ENCODE results near the gene KDM4B.

Gene KDM4B

GRCh38 chr19:5172859-5173630 is 204.1 kb downstream of the KDM4B start:
- no peaks in the 10 kb centered on the region for H3K4me1 ChIP-seq (ENCODE audit: control insufficient read depth, insufficient read depth, low read length)
- no CpG with 5 or more reads among the region's 8 CpGs for WGBS (ENCODE audit: insufficient coverage, insufficient read length)
- H3K27me3 ChIP-seq (ENCODE audit: control insufficient read depth, insufficient read depth, low read length), result no peaks in the 10 kb centered on the region; the same call in 1 of the 2 replicates
- no peak overlapping the region for H3K4me3 ChIP-seq (ENCODE audit: low read length)
- H3K9me3 ChIP-seq (ENCODE audit: control insufficient read depth, insufficient read depth, low read length), result no peaks in the 10 kb centered on the region
- H3K36me3 ChIP-seq (ENCODE audit: control insufficient read depth, insufficient read depth, low read length), result no peaks in the 10 kb centered on the region
- DNase-seq (ENCODE audit: low read depth, low spot score), result no peak
- H3K27ac ChIP-seq (ENCODE audit: low read length), result no peak overlapping the region

- no peaks in the 10 kb centered on the region for H3K36me3 ChIP-seq (ENCODE audit: control insufficient read depth, insufficient read depth, low read length)
- no peaks in the 10 kb centered on the region for H3K9me3 ChIP-seq (ENCODE audit: control insufficient read depth, insufficient read depth, low read length)
- H3K27me3 ChIP-seq (ENCODE audit: control insufficient read depth, insufficient read depth, low read length), result no peaks in the 10 kb centered on the region; the same call in 1 of the 2 replicates
- no peak overlapping the region for H3K4me3 ChIP-seq (ENCODE audit: low read length)
- H3K27ac ChIP-seq (ENCODE audit: low read length), result no peak overlapping the region
- no peak for DNase-seq (ENCODE audit: low read depth, low spot score)
- no CpG with 5 or more reads among the region's 12 CpGs for WGBS (ENCODE audit: insufficient coverage, insufficient read length)
- H3K4me1 ChIP-seq (ENCODE audit: control insufficient read depth, insufficient read depth, low read length), result no peaks in the 10 kb centered on the region
These were observed 205.1 kb downstream of the KDM4B start for GRCh38 chr19:5173993-5174392.

GRCh38 chr19:5177745-5178450 is 209.0 kb downstream of the KDM4B start:
- WGBS (ENCODE audit: insufficient coverage, insufficient read length), result no CpG with 5 or more reads among the region's 19 CpGs
- Histone ChIP-seq H3K9me3 (ENCODE audit: control insufficient read depth, insufficient read depth, low read length) (no peaks in the 10 kb centered on the region), H3K4me1 (ENCODE audit: control insufficient read depth, insufficient read depth, low read length) (no peaks in the 10 kb centered on the region), H3K27ac (ENCODE audit: low read length) (no peak overlapping the region), H3K36me3 (ENCODE audit: control insufficient read depth, insufficient read depth, low read length) (no peaks in the 10 kb centered on the region), H3K27me3 (ENCODE audit: control insufficient read depth, insufficient read depth, low read length) (no peaks in the 10 kb centered on the region; the same call in 1 of the 2 replicates), H3K4me3 (ENCODE audit: low read length) (no peak overlapping the region)
- no peak for DNase-seq (ENCODE audit: low read depth, low spot score)

GRCh38 chr19:5178841-5179240 is 209.9 kb downstream of the KDM4B start:
- no peaks in the 10 kb centered on the region; the same call in 1 of the 2 replicates for H3K27me3 ChIP-seq (ENCODE audit: control insufficient read depth, insufficient read depth, low read length)
- H3K27ac ChIP-seq (ENCODE audit: low read length), result no peak overlapping the region
- no peak for DNase-seq (ENCODE audit: low read depth, low spot score)
- H3K9me3 ChIP-seq (ENCODE audit: control insufficient read depth, insufficient read depth, low read length), result no peaks in the 10 kb centered on the region
- H3K4me3 ChIP-seq (ENCODE audit: low read length), result no peak overlapping the region
- no CpG with 5 or more reads among the region's 3 CpGs for WGBS (ENCODE audit: insufficient coverage, insufficient read length)
- H3K4me1 ChIP-seq (ENCODE audit: control insufficient read depth, insufficient read depth, low read length), result no peaks in the 10 kb centered on the region
- no peaks in the 10 kb centered on the region for H3K36me3 ChIP-seq (ENCODE audit: control insufficient read depth, insufficient read depth, low read length)

- WGBS (ENCODE audit: insufficient coverage, insufficient read length), result no CpG with 5 or more reads among the region's 16 CpGs
- Histone ChIP-seq H3K4me3 (ENCODE audit: low read length) (no peak overlapping the region; the same call in 1 of the 2 replicates), H3K27me3 (ENCODE audit: control insufficient read depth, insufficient read depth, low read length) (no peaks in the 10 kb centered on the region; the same call in 1 of the 2 replicates), H3K9me3 (ENCODE audit: control insufficient read depth, insufficient read depth, low read length) (no peaks in the 10 kb centered on the region), H3K36me3 (ENCODE audit: control insufficient read depth, insufficient read depth, low read length) (no peaks in the 10 kb centered on the region), H3K27ac (ENCODE audit: low read length) (no peak overlapping the region), H3K4me1 (ENCODE audit: control insufficient read depth, insufficient read depth, low read length) (no peaks in the 10 kb centered on the region)
- no peak for DNase-seq (ENCODE audit: low read depth, low spot score)
These were observed 210.3 kb downstream of the KDM4B start for GRCh38 chr19:5179256-5179655.

- H3K27ac ChIP-seq (ENCODE audit: low read length), result no peak overlapping the region
- H3K4me3 ChIP-seq (ENCODE audit: low read length), result no peak overlapping the region
- no peaks in the 10 kb centered on the region for H3K36me3 ChIP-seq (ENCODE audit: control insufficient read depth, insufficient read depth, low read length)
- WGBS (ENCODE audit: insufficient coverage, insufficient read length), result no CpG with 5 or more reads among the region's 2 CpGs
- H3K27me3 ChIP-seq (ENCODE audit: control insufficient read depth, insufficient read depth, low read length), result no peaks in the 10 kb centered on the region; the same call in 1 of the 2 replicates
- DNase-seq (ENCODE audit: low read depth, low spot score), result no peak
- H3K4me1 ChIP-seq (ENCODE audit: control insufficient read depth, insufficient read depth, low read length), result no peaks in the 10 kb centered on the region
- H3K9me3 ChIP-seq (ENCODE audit: control insufficient read depth, insufficient read depth, low read length), result no peaks in the 10 kb centered on the region
These were observed 212.4 kb downstream of the KDM4B start for GRCh38 chr19:5181329-5181728.

- H3K36me3 ChIP-seq (ENCODE audit: control insufficient read depth, insufficient read depth, low read length), result no peaks in the 10 kb centered on the region
- no peaks in the 10 kb centered on the region; the same call in 1 of the 2 replicates for H3K27me3 ChIP-seq (ENCODE audit: control insufficient read depth, insufficient read depth, low read length)
- WGBS (ENCODE audit: insufficient coverage, insufficient read length), result no CpG with 5 or more reads among the region's 10 CpGs
- no peaks in the 10 kb centered on the region for H3K9me3 ChIP-seq (ENCODE audit: control insufficient read depth, insufficient read depth, low read length)
- H3K27ac ChIP-seq (ENCODE audit: low read length), result no peak overlapping the region
- H3K4me1 ChIP-seq (ENCODE audit: control insufficient read depth, insufficient read depth, low read length), result no peaks in the 10 kb centered on the region
- no peak for DNase-seq (ENCODE audit: low read depth, low spot score)
- H3K4me3 ChIP-seq (ENCODE audit: low read length), result no peak overlapping the region
These were observed 213.8 kb downstream of the KDM4B start for GRCh38 chr19:5182751-5183150.

- WGBS (ENCODE audit: insufficient coverage, insufficient read length), result no CpG with 5 or more reads among the region's 3 CpGs
- no peaks in the 10 kb centered on the region for H3K4me1 ChIP-seq (ENCODE audit: control insufficient read depth, insufficient read depth, low read length)
- H3K36me3 ChIP-seq (ENCODE audit: control insufficient read depth, insufficient read depth, low read length), result no peaks in the 10 kb centered on the region
- H3K27me3 ChIP-seq (ENCODE audit: control insufficient read depth, insufficient read depth, low read length), result no peaks in the 10 kb centered on the region; the same call in 1 of the 2 replicates
- no peaks in the 10 kb centered on the region for H3K9me3 ChIP-seq (ENCODE audit: control insufficient read depth, insufficient read depth, low read length)
- no peak overlapping the region for H3K4me3 ChIP-seq (ENCODE audit: low read length)
- H3K27ac ChIP-seq (ENCODE audit: low read length), result no peak overlapping the region
- no peak for DNase-seq (ENCODE audit: low read depth, low spot score)
These were observed 214.7 kb downstream of the KDM4B start for GRCh38 chr19:5183616-5184015.

GRCh38 chr19:5184930-5185329 is 216.0 kb downstream of the KDM4B start:
- H3K4me3 ChIP-seq (ENCODE audit: low read length), result no peak overlapping the region
- WGBS (ENCODE audit: insufficient coverage, insufficient read length), result no CpG with 5 or more reads among the region's 4 CpGs
- H3K36me3 ChIP-seq (ENCODE audit: control insufficient read depth, insufficient read depth, low read length), result no peaks in the 10 kb centered on the region
- no peaks in the 10 kb centered on the region for H3K27me3 ChIP-seq (ENCODE audit: control insufficient read depth, insufficient read depth, low read length)
- DNase-seq (ENCODE audit: low read depth, low spot score), result no peak
- no peak overlapping the region for H3K27ac ChIP-seq (ENCODE audit: low read length)
- H3K4me1 ChIP-seq (ENCODE audit: control insufficient read depth, insufficient read depth, low read length), result no peaks in the 10 kb centered on the region
- no peaks in the 10 kb centered on the region for H3K9me3 ChIP-seq (ENCODE audit: control insufficient read depth, insufficient read depth, low read length)

- H3K4me1 ChIP-seq (ENCODE audit: control insufficient read depth, insufficient read depth, low read length), result no peaks in the 10 kb centered on the region
- H3K4me3 ChIP-seq (ENCODE audit: low read length), result no peak overlapping the region
- H3K27ac ChIP-seq (ENCODE audit: low read length), result no peak overlapping the region
- no peaks in the 10 kb centered on the region for H3K36me3 ChIP-seq (ENCODE audit: control insufficient read depth, insufficient read depth, low read length)
- no peaks in the 10 kb centered on the region for H3K9me3 ChIP-seq (ENCODE audit: control insufficient read depth, insufficient read depth, low read length)
- no peak for DNase-seq (ENCODE audit: low read depth, low spot score)
- H3K27me3 ChIP-seq (ENCODE audit: control insufficient read depth, insufficient read depth, low read length), result no peaks in the 10 kb centered on the region
- WGBS (ENCODE audit: insufficient coverage, insufficient read length), result no CpG with 5 or more reads among the region's 7 CpGs
These were observed 217.6 kb downstream of the KDM4B start for GRCh38 chr19:5186293-5187050.
